Pericardium fibroblast (primary cell): Measurements from ENCODE around the gene LGI4. TPM values are rescaled to one million over a fixed set of nuclear protein-coding genes. Genes with fewer than 3 reads are reported as not detected.

Experiments
- total RNA-seq: library from RNA; depleted of rRNA; stranded (reverse); fragments of >200 nt; gene quantifications from 2 replicates; pipeline ENCODE4 v1.2.3, GENCODE V29; 2015

LGI4 gene
- 0.23 and 0.26 TPM in 2 replicates for total RNA-seq

DNA sequence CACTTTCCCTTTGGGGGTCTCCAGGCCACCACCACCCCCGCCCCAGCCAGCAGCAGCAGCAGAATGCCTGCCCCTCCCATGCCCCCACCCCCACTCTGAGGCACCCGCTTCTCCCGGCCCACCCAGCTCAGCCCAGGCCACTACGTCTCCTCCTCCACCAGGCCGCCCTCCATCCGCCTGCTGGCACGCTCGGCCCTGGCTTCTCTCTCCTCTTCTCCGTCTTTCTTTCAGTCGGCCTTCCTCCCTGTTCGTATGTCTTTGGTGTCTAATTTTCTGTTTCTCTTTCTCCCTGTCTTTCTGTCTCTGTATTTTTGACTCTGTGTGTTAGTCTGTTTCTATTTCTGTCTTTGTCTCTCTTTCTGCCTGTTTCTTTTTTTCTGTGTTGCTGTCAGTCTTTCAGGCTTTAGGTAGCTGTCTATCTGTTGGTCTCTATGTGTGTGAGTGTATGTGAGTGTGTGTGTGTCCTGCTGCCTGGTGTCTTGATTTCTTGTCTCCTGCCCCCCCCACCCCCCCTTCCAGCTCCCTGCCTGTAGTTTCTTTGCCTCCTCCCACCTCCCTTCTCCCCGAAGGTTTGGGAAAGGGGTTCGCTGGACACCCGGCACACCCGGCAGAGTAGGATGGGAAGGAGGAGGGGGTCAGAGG is at the start of gene LGI4:
Gene LGI4, minus strand, starts transcription at position 459 of the 642 bp plus-strand sequence. Its CDS starts 379 bp downstream, at position 80.

DNA sequence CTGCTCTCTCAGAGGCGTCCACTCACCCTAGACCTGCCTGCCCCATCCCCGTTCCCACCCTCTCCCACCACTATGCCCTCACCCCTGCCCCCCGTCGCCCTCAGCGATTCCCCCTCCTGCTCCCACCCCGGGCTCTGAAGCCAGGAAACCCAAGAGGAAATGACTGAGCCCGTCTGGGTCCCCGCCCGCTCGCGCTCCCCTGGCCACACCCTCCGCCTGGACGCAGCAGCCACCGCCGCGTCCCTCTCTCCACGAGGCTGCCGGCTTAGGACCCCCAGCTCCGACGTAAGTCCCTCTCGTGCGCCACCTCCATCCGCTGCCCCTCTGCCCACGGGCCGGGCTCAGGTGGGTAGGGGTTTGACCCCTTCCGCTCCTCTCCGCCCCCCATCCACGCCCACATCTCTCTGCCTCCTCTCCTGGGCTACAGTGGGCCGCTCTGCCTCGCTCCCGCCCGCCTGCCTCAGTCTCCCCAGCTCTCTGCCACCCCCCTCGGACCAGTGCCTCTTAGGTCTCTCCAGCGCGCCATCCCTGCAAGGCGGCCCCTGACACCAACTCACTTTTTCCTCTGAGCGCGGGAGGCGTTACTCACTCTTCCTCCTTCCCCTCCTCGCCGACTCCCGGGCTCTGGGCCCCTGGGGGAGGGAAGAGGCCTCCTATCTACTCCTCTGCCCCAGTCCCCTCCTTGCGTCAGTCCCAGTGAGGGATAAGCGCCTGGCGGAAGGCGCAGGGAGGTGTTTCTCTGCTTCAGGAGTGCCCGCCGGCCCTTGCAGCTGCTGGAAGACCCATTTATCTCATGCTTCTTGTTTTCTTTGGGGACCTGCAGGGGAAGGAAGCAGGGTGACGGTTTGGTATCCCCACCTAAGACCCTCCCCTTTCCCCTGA is 19.9 kb upstream of the LGI4 start, which contains the start of gene FXYD5:
Gene FXYD5, plus strand, starts transcription at position 211 of the 882 bp plus-strand sequence. CDS start 816 bp downstream, outside the sequence.

DNA sequence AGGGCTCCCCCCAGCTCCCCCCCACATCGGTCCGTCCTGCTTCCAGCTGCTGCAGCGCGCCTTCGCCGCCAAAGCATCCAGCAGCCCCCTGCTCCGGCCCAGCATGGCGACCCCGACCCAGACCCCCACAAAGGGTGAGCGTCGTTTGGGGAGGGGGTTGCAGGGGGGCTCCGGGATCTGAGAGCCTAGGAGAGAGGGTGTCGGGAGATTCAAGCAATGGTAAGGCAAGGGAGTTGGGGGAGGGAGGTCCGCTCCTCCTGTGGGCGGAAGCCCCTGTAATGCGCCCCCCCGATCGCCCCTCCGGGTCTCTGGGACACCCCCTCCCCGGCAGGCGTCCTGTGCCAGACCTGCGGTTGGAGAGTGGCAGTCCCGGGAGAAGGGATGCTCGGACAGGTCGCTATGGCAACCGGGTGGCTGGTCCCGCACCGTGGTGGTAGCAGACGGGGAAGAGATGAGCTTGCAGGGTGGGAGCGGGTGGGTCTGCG is 8.4 kb upstream of the LGI4 start, which contains the start of gene FXYD7:
Gene FXYD7, plus strand, starts transcription at position 25 of the 485 bp plus-strand sequence. Its CDS starts 79 bp downstream, at position 104.

DNA sequence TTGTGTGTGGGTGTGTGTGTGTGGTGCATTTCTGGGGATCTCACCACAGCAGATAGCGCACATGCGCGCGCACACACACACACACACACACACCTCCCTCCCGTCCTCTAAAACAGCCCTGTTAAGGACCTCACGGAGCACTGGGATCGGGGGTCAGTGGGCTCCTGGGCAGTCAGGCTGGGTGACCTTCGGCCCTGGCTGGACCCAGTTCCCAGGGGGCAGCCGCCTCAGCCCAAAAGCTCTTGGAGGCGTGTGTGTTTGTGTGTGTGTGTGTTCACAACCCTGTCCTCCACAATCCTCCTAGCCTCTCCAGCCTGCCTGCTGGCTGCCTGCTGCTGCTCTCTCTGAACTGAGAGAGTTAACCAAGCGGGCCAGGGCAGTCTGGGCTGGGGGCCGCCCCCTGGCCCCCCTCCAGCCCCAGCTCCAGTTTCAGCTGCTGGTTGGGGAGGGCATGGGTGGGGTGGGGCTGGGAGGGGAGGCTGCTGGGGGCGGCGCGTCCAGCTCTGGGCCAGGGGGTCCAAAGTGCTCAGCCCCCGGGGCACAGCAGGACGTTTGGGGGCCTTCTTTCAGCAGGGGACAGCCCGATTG is 3.5 kb upstream of the LGI4 start, which contains the start of gene FXYD1:
Gene FXYD1, plus strand, starts transcription at position 520 of the 588 bp plus-strand sequence. CDS start 1,256 bp downstream, outside the sequence.

DNA sequence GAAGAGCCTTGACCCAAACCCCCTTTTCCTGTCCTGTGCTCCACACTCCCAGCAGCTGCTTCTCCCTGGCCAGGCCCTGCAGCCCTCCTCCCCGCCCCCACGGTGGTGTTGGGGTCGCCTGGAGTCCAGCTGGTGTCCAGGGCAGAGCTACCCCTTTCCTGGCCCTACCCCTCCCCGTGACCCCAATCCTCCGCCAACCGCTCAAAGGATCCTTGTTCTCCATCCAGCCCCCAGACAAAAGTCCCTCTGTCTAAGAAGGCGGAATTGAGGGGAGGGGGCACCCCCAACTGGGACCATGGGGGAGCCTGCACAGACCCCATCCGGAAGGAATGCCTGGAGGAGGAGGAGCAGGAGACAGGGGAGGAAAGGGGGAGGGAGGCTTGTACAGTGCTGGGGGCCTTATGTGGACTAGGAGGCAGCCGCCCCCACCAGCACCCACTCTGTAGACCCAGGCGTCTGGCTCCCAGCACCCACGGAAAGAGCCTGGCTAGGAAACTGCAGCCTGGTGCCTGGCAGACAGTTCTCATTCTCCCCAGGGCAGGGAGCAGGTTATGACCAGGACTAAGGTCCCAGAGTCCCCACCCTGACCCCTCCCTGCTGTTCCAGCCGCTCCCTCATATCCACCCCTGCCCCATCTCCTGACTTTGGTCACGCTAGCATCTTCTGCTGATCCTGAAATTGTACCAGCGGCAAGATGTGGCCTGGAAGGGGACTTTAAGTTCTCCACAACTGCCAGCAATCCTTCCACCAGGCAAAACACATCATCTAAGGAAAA is 19.5 kb downstream of the LGI4 start, which contains the start of gene FXYD3:
Gene FXYD3, plus strand, starts transcription at position 647 of the 775 bp plus-strand sequence. CDS start 3,554 bp downstream, outside the sequence.

Other genes with a start within 250 kb of the LGI4 start
- gene ZNF30, start 208.2 kb downstream of the LGI4 start, total RNA-seq = 0.94 and 17.9 TPM in 2 replicates
- gene ZNF792, start 170.8 kb downstream of the LGI4 start, total RNA-seq = 2.2 and 3.6 TPM in 2 replicates
- gene GRAMD1A, start 134.7 kb downstream of the LGI4 start, total RNA-seq = 48.3 and 53.9 TPM in 2 replicates
- gene SCN1B, start 104.6 kb downstream of the LGI4 start, total RNA-seq = 5.2 and 27.2 TPM in 2 replicates
- gene HPN, start 93.3 kb downstream of the LGI4 start, total RNA-seq = 0.70 and 0.94 TPM in 2 replicates
- not detected in 2 replicates for gene FXYD3, start 19.2 kb downstream of the LGI4 start, total RNA-seq
- gene FXYD1, start 3.8 kb upstream of the LGI4 start, total RNA-seq = 8.5 and 18.8 TPM in 2 replicates
- not detected in 2 replicates for gene FXYD7, start 8.2 kb upstream of the LGI4 start, total RNA-seq
- 118 and 128 TPM in 2 replicates for gene FXYD5, start 19.7 kb upstream of the LGI4 start, total RNA-seq
- gene FAM187B, start 93.7 kb upstream of the LGI4 start, total RNA-seq = not detected in 2 replicates
- gene LSR, start 113.9 kb upstream of the LGI4 start, total RNA-seq = 2.0 TPM in 1 of 2 replicates, not detected in the other
- 67.1 and 76.7 TPM in 2 replicates for gene USF2, start 133.9 kb upstream of the LGI4 start, total RNA-seq
- not detected in 2 replicates for gene HAMP, start 147.5 kb upstream of the LGI4 start, total RNA-seq
- 0.82 and 0.94 TPM in 2 replicates for gene MAG, start 157.1 kb upstream of the LGI4 start, total RNA-seq
- gene CD22, start 194.1 kb upstream of the LGI4 start, total RNA-seq = 0.26 TPM in 1 of 2 replicates, not detected in the other
- not detected in 2 replicates for gene FFAR1, start 212.8 kb upstream of the LGI4 start, total RNA-seq
- 0.12 and 0.26 TPM in 2 replicates for gene FFAR3, start 223.4 kb upstream of the LGI4 start, total RNA-seq
- not detected in 2 replicates for gene GPR42, start 236.0 kb upstream of the LGI4 start, total RNA-seq